Neural crest cell (in vitro differentiated cells): ENCODE results near the gene ASNSD1. TPM values are rescaled to one million over a fixed set of nuclear protein-coding genes. Genes with fewer than 3 reads are reported as not detected.

Source experiments
- DNase-seq: peaks from one replicate; pipeline ENCODE4 v3.0.0; 2021; ENCODE audit warnings: low read depth, mixed read lengths, low spot score
- H3K27ac Mint-ChIP-seq: one replicate; pipeline ENCODE4 v1.8.0; 2021; ENCODE audit warnings: mild to moderate bottlenecking, mixed read lengths; ENCODE audit not compliant: unreplicated experiment
- H3K27me3 Mint-ChIP-seq: 2 replicates; pipeline ENCODE4 v1.8.0; 2021; ENCODE audit warnings: low read depth, mild to moderate bottlenecking, mixed read lengths
- H3K36me3 Mint-ChIP-seq: 2 replicates; pipeline ENCODE4 v1.8.0; 2021; ENCODE audit warnings: low read depth, mild to moderate bottlenecking, mixed read lengths
- H3K4me1 Mint-ChIP-seq: 2 replicates; pipeline ENCODE4 v1.8.0; 2021; ENCODE audit warnings: mixed read lengths
- H3K4me3 Mint-ChIP-seq: one replicate; pipeline ENCODE4 v1.8.0; 2021; ENCODE audit warnings: mild to moderate bottlenecking, mixed read lengths
- H3K9me3 Mint-ChIP-seq: 2 replicates; pipeline ENCODE4 v1.8.0; 2021; ENCODE audit warnings: mixed read lengths
- total RNA-seq: library from RNA; stranded (reverse); gene quantifications from 2 replicates; pipeline ENCODE4 v1.2.1, GENCODE V29; 2021
- TF ChIP-seq, protein P1 (sequence below): fragments of 200-600 bp; sonication (generic); conservative IDR thresholded peaks from 2 replicates; pipeline ENCODE4 v1.5.0; 2021; ENCODE audit warnings: antibody characterized with exemption, mild to moderate bottlenecking

Gene ASNSD1
- total RNA-seq, 1 donor from 2014 or later: 46.8 TPM

DNA sequence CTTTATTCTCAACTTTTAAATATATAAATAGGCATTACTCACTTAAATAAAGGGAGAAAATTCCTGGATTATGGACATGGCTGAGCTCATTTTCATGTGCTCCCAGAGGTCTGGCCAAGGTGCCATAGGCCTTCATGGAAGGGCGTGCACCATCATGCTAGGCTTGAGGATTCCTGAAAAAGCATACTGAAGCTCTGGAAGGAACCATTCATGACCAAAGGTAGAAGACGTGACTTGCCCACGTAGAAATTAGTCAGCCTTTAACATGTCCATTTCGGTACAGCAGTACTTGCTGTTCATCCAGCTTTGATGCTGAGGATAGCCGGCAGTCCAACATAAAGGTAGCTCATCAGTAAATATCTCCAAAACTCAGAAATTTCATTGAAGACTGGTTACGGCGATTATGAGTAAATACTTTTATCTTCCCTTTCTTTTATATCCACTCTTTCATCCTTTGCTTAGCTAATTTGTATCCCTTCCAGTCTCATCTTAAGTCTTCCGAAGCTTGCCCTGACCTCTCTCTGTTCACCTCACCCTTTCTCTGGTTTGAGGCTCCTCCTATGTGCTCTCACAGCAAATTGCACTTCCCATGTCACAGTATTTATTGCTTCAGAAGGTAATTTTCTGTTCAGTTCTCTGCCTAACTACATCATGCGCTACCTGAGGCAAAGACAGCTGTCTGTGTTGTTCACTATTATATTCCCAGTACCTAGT, 32.3 kb upstream of the ASNSD1 start:
- Mint-ChIP-seq H3K27me3 (no peaks in the 10 kb centered on the region), H3K4me3 (no peak overlapping the region), H3K9me3 (no peaks in the 10 kb centered on the region), H3K4me1 (no peaks in the 10 kb centered on the region), H3K27ac (no peak overlapping the region), H3K36me3 (no peaks in the 10 kb centered on the region)
- no peak for DNase-seq
- TF ChIP-seq, protein P1, sequence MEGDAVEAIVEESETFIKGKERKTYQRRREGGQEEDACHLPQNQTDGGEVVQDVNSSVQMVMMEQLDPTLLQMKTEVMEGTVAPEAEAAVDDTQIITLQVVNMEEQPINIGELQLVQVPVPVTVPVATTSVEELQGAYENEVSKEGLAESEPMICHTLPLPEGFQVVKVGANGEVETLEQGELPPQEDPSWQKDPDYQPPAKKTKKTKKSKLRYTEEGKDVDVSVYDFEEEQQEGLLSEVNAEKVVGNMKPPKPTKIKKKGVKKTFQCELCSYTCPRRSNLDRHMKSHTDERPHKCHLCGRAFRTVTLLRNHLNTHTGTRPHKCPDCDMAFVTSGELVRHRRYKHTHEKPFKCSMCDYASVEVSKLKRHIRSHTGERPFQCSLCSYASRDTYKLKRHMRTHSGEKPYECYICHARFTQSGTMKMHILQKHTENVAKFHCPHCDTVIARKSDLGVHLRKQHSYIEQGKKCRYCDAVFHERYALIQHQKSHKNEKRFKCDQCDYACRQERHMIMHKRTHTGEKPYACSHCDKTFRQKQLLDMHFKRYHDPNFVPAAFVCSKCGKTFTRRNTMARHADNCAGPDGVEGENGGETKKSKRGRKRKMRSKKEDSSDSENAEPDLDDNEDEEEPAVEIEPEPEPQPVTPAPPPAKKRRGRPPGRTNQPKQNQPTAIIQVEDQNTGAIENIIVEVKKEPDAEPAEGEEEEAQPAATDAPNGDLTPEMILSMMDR: no peak

DNA sequence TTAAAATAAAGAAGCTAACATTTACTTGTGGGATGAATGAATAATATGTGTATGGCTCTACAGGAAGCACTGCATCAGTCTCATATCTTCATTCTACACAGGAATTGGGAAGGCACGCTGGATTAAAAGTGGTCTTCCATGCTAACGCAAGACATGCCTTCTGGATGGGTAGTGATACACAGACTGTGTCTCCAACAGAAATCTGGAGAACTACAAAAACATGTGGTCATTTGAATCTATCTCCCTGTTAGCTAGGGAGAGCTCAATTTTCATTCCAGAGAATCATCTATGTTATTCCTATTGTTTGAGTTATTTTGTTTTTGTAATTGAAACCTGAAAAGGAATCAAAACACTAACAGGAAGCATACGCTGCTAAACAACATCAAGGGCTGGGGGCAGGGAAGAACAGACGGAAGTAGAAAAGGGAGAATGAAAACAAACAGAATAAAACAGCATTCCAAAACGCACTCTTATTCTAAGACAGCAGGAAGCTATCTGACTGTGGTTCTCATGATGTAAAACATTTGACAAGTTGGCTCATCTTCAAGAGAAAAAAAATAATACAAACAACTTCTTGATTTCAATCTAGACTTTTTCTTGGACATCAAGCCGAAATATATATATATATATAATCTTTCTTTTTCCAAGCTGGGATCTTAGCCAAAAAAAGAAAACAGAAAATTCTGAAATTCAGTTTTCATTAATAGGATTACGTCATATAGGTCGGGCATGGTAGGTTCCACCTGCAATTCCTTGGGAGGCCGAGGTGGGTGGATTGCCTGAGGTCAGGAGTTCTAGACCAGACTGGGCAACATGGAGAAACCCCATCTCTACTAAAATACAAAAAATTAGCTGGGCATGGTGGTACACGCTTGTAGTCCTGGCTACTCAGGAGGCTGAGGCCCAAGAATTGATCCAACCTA, 31.5 kb upstream of the ASNSD1 start:
- H3K36me3 Mint-ChIP-seq: no peaks in the 10 kb centered on the region
- H3K4me3 Mint-ChIP-seq: no peak overlapping the region
- H3K4me1 Mint-ChIP-seq: no peaks in the 10 kb centered on the region
- no peak overlapping the region for H3K27ac Mint-ChIP-seq
- TF ChIP-seq, protein P1: no peak
- no peaks in the 10 kb centered on the region for H3K9me3 Mint-ChIP-seq
- DNase-seq: no peak
- no peaks in the 10 kb centered on the region for H3K27me3 Mint-ChIP-seq

DNA sequence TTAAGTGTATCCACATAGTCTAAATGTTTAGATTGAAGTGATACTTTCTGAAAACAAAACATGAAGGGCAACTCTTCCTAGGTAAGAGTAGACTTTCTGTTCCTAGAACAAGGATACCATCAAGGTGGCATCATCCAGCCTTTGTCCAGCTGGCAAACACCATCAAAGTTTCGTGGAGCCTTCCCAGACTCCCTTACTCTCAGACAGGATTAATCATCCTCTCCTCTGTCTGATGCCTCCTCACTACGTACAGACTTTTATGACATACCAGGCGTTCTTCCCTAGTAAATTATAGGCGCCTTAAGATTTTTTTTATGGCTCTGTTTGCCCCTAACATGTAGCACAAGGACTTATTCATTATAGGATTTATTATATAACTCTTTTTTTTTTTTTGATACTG, 29.4 kb upstream of the ASNSD1 start:
- Mint-ChIP-seq H3K27ac (no peak overlapping the region), H3K36me3 (no peaks in the 10 kb centered on the region), H3K4me1 (no peaks in the 10 kb centered on the region), H3K27me3 (no peaks in the 10 kb centered on the region), H3K9me3 (no peaks in the 10 kb centered on the region), H3K4me3 (no peak overlapping the region)
- TF ChIP-seq, protein P1: no peak
- DNase-seq: no peak

DNA sequence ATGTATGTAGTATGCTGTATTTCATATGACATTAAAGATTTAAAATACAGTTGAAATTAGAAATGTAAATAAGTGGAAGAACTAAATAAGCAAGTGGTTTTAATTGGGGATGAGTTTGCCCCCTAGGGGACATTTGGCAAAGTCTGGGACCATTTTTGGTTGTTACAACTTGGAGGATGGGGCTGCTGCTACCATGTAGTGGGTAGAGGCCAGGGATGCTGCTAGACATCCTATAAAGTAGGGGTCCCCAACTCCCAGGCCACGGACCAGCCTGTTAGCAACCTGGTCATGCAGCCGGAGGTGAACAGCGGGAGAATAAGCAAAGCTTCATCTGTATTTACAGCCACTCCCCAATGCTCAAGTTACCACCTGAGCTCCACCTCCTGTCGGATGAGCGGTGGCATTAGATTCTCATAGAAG, 27.9 kb upstream of the ASNSD1 start:
- Mint-ChIP-seq H3K27me3 (no peaks in the 10 kb centered on the region), H3K36me3 (no peaks in the 10 kb centered on the region), H3K9me3 (no peaks in the 10 kb centered on the region), H3K27ac (no peak overlapping the region), H3K4me1 (no peaks in the 10 kb centered on the region), H3K4me3 (no peak overlapping the region)
- TF ChIP-seq, protein P1: peak; percentile 44
- no peak for DNase-seq

DNA sequence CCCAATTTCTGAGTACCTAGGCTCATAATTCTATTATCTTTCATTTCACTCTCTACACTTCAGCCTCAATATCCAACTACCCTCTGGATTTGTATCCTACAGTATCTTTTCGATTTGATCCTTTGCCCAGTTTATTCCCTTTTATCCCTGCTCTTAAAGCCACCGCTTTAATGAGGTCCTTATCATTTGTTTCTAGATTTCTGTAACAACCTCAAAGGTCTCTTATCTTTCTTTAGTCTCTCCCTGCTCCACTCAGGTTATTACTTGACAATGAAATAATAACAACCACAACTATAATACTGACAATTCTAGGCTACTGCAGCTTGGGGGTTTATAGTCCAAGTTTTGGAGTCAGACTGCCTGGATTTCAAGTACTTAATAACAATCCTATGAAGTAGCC, 25.9 kb upstream of the ASNSD1 start:
- no peaks in the 10 kb centered on the region for H3K27me3 Mint-ChIP-seq
- no peak overlapping the region for H3K4me3 Mint-ChIP-seq
- H3K4me1 Mint-ChIP-seq: no peaks in the 10 kb centered on the region
- TF ChIP-seq, protein P1: no peak
- no peaks in the 10 kb centered on the region for H3K36me3 Mint-ChIP-seq
- H3K27ac Mint-ChIP-seq: no peak overlapping the region
- DNase-seq: no peak
- H3K9me3 Mint-ChIP-seq: no peaks in the 10 kb centered on the region
